ENCODE data around the gene D2HGDH.

GRCh38 chr2:241708879-241709278, 25.6 kb upstream of the D2HGDH start:
- TF ChIP-seq CTCF (IDR thresholded peaks at IDR 0.05 in 8 of 11, conservative IDR thresholded peaks at IDR 0.05 in 3 of 11) = no peak
- TF ChIP-seq POLR2A (IDR thresholded peaks at IDR 0.05) = no peak
- TF ChIP-seq POLR2AphosphoS5 (IDR thresholded peaks at IDR 0.05) = no peak

Measured in spleen (tissue), 7 donors.